Neuronal stem cell (in vitro differentiated cells): ENCODE data around the gene HCN1.

Experiments
- DNase-seq: peaks from one replicate; pipeline ENCODE4 v3.0.0-alpha.2; 2013; ENCODE audit warnings: low spot score
- H2AFZ ChIP-seq: one replicate; pipeline ENCODE4 v1.6.1; 2013; ENCODE audit warnings: mild to moderate bottlenecking, low read length, inconsistent platforms
- H2AK5ac ChIP-seq: 2 replicates; pipeline ENCODE4 v1.6.1; 2013; ENCODE audit warnings: low read depth, mild to moderate bottlenecking, inconsistent platforms, low read length, moderate library complexity, mixed read lengths
- H2BK120ac ChIP-seq: 2 replicates; pipeline ENCODE4 v1.6.1; 2013; ENCODE audit warnings: low read depth, mild to moderate bottlenecking, inconsistent platforms, low read length, moderate library complexity, mixed read lengths
- H2BK12ac ChIP-seq: one replicate; pipeline ENCODE4 v1.6.1; 2013; ENCODE audit warnings: low read length, inconsistent platforms
- H2BK15ac ChIP-seq: 2 replicates; pipeline ENCODE4 v1.6.1; 2013; ENCODE audit warnings: mild to moderate bottlenecking, low read length, inconsistent platforms, mixed read lengths
- H2BK5ac ChIP-seq: one replicate; pipeline ENCODE4 v1.6.1; 2013; ENCODE audit warnings: inconsistent platforms, mild to moderate bottlenecking, low read length, moderate library complexity
- H3K14ac ChIP-seq: one replicate; pipeline ENCODE4 v1.6.1; 2013; ENCODE audit warnings: low read length, inconsistent platforms
- H3K18ac ChIP-seq: 2 replicates; pipeline ENCODE4 v1.6.1; 2013; ENCODE audit warnings: low read length, inconsistent platforms
- H3K23ac ChIP-seq: 2 replicates; pipeline ENCODE4 v1.6.1; 2013; ENCODE audit warnings: low read depth, mild to moderate bottlenecking, mixed read lengths, low read length, inconsistent platforms; ENCODE audit not compliant: poor library complexity
- H3K27ac ChIP-seq: replicated peaks from 3 replicates; pipeline ENCODE4 v1.5.1; 2013; ENCODE audit warnings: low read length, inconsistent platforms
- H3K27me3 ChIP-seq, 3 experiments: 2 replicates each; pipeline ENCODE4 v1.6.1; 2013; ENCODE audit warnings: low read length in 3 of 3, mild to moderate bottlenecking in 2 of 3, inconsistent platforms in 1 of 3, low read depth in 1 of 3, mixed read lengths in 1 of 3, moderate library complexity in 1 of 3; ENCODE audit not compliant: control insufficient read depth in 3 of 3, insufficient read depth in 3 of 3
- H3K36me3 ChIP-seq, 2 donors: replicated peaks in 1 of 2; 2 replicates each; pipeline ENCODE4 v1.6.1; 2013; ENCODE audit warnings: low read length in 2 of 2; ENCODE audit not compliant: control insufficient read depth in 2 of 2, insufficient read depth in 2 of 2
- H3K4ac ChIP-seq: 2 replicates; pipeline ENCODE4 v1.6.1; 2013; ENCODE audit warnings: inconsistent platforms, mild to moderate bottlenecking, low read length, moderate library complexity
- H3K4me1 ChIP-seq, 2 donors: 1 replicate in 1 of 2; 2 replicates in 1 of 2; pipeline ENCODE4 v1.6.1; 2013; ENCODE audit warnings: low read length in 2 of 2, low read depth in 1 of 2; ENCODE audit not compliant: control insufficient read depth in 2 of 2, insufficient read depth in 1 of 2
- H3K4me2 ChIP-seq: one replicate; pipeline ENCODE4 v1.6.1; 2013; ENCODE audit warnings: mild to moderate bottlenecking, low read length, inconsistent platforms; ENCODE audit not compliant: insufficient read depth, poor library complexity, severe bottlenecking
- H3K4me3 ChIP-seq, 2 donors: 2 replicates each; pipeline ENCODE4 v1.5.1; 2013; ENCODE audit warnings: low read length in 2 of 2, mild to moderate bottlenecking in 2 of 2, inconsistent platforms in 1 of 2, moderate library complexity in 1 of 2
- H3K79me1 ChIP-seq: one replicate; pipeline ENCODE4 v1.6.1; 2013; ENCODE audit warnings: low read depth, mild to moderate bottlenecking, inconsistent platforms, low read length, moderate library complexity
- H3K9ac ChIP-seq: one replicate; pipeline ENCODE4 v1.6.1; 2013; ENCODE audit warnings: mild to moderate bottlenecking, low read depth, low read length, inconsistent platforms; ENCODE audit not compliant: poor library complexity
- H3K9me3 ChIP-seq, 2 donors: replicated peaks in 1 of 2; 2 replicates each; pipeline versions ENCODE3 to v1.6.1; 2013; ENCODE audit warnings: low read length in 2 of 2, mild to moderate bottlenecking in 2 of 2, inconsistent platforms in 1 of 2, low read depth in 1 of 2, mixed read lengths in 1 of 2, moderate library complexity in 1 of 2; ENCODE audit not compliant: control insufficient read depth in 2 of 2, insufficient read depth in 1 of 2
- H4K8ac ChIP-seq: one replicate; pipeline ENCODE4 v1.6.1; 2013; ENCODE audit warnings: low read depth, mild to moderate bottlenecking, inconsistent platforms, low read length, moderate library complexity
- H4K91ac ChIP-seq: one replicate; pipeline ENCODE4 v1.6.1; 2013; ENCODE audit warnings: low read length, low read depth, mild to moderate bottlenecking, inconsistent platforms; ENCODE audit not compliant: poor library complexity
- WGBS, 2 donors: extraction: QIAGEN DNeasy Blood & Tissue Kit; methylation state at CpG; one replicate each; pipeline ENCODE4 v1.1.7; 2013; ENCODE audit warnings: missing lambda C conversion rate in 2 of 2, mixed read lengths in 1 of 2; ENCODE audit not compliant: insufficient read length in 2 of 2, insufficient replicate concordance in 1 of 2; ENCODE audit errors: extremely low coverage in 2 of 2; 5-methylcytosine and 5-hydroxymethylcytosine counted together

The HCN1 gene

DNA sequence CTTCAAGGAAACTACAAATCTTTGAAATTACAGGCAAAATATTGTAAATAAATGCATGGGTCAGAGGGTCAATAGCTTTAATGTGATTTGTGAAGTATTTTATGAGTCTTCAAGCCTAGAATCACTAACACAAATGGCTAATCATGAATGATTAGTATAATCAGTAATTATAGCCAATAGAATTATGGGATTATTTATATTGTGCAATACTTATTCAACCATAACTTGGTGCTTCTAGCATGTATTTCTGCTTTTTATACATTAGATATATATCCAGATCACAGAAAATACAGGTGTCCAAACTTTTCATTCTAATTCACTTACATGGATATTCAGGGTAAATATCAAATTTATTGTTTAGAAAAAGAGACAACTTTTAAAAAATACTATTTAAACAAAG lies 12.1 kb downstream of the HCN1 start:
- no peak overlapping the region for H2BK12ac ChIP-seq
- H3K4me1 ChIP-seq = no peaks in the 10 kb centered on the region
- no peak overlapping the region for H3K4ac ChIP-seq

DNA sequence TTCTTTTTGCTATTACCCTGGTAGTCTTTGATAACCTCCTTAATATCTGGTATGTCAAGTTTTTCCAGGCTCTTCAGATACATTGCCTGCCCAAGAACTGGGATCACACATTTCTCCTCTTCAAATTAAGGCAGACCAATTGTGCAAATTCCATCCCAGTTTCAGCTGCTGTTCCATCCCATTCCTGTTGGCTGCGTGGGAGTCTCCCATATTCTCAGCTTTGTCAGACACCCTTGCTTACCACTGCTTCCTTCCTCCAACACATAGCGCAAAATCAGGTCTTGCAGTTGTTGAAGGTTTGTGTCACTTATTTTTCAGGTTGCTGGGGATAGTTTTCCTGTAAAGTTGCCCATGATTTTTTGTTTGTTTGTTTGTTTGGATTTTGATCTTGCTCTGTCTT lies 15.2 kb downstream of the HCN1 start:
- Histone ChIP-seq H3K36me3 (no peaks in the 10 kb centered on the region), H2BK5ac (no peak overlapping the region), H2AFZ (no peak overlapping the region), H3K4me1 (no peaks in the 10 kb centered on the region), H2BK120ac (no peak overlapping the region), H2BK15ac (no peak overlapping the region), H4K91ac (no peak overlapping the region), H3K9me3 (no peaks in the 10 kb centered on the region), H3K27me3 (no peaks in the 10 kb centered on the region), H3K9ac (no peak overlapping the region), H4K8ac (no peak overlapping the region), H3K4me2 (no peak overlapping the region), H3K14ac (no peak overlapping the region), H3K79me1 (no peaks in the 10 kb centered on the region), H3K27ac (no peak overlapping the region), H3K4ac (no peak overlapping the region), H2AK5ac (no peak overlapping the region), H2BK12ac (no peak overlapping the region), H3K18ac (no peak overlapping the region), H3K23ac (no peak overlapping the region), H3K4me3 (no peak overlapping the region)
- no CpG with 5 or more reads among the region's 2 CpGs for WGBS, 2 donors
- no peak for DNase-seq

More for the DNA sequence above, 12.1 kb downstream of the HCN1 start:
- H4K8ac ChIP-seq = no peak overlapping the region
- H3K14ac ChIP-seq = no peak overlapping the region
- H4K91ac ChIP-seq = no peak overlapping the region
- H3K4me3 ChIP-seq = no peak overlapping the region
- H2BK5ac ChIP-seq = no peak overlapping the region
- no peak overlapping the region for H3K4me2 ChIP-seq
- no peaks in the 10 kb centered on the region for H3K36me3 ChIP-seq
- no peak overlapping the region for H2BK120ac ChIP-seq
- no peak overlapping the region for H3K9ac ChIP-seq
- no peak overlapping the region for H2BK15ac ChIP-seq
- no peaks in the 10 kb centered on the region for H3K27me3 ChIP-seq
- H2AK5ac ChIP-seq = no peak overlapping the region
- no peak overlapping the region for H3K18ac ChIP-seq
- no peak overlapping the region for H2AFZ ChIP-seq
- H3K9me3 ChIP-seq = no peaks in the 10 kb centered on the region
- no peak for DNase-seq
- H3K23ac ChIP-seq = no peak overlapping the region
- H3K27ac ChIP-seq = no peak overlapping the region
- H3K79me1 ChIP-seq = no peaks in the 10 kb centered on the region

DNA sequence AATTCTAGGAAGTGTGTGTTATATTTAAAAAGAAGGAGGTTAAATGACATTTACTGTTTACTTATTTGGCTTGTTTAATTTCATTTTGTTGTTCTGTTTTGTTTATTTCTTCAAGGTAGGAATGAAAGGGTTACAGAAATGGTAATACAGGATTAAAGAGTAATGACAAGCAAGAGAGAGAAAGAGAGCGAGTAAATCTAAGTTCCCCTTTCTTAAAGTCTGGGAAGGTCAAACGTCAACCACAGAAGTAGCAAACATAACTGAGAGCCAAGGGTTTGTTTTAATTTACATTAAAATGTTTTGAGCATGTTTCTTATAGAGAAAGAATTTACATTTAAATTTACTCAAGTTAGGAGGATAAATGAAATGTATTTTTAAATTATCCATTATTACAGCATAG lies 18.7 kb downstream of the HCN1 start:
- H3K23ac ChIP-seq = no peak overlapping the region
- no peak overlapping the region for H3K18ac ChIP-seq
- no peak overlapping the region for H2AK5ac ChIP-seq
- no peak for DNase-seq
- H2AFZ ChIP-seq = no peak overlapping the region
- H3K4ac ChIP-seq = no peak overlapping the region
- H3K9ac ChIP-seq = no peak overlapping the region
- H2BK15ac ChIP-seq = no peak overlapping the region
- H3K14ac ChIP-seq = no peak overlapping the region
- H2BK120ac ChIP-seq = no peak overlapping the region
- H3K9me3 ChIP-seq = no peaks in the 10 kb centered on the region
- no peak overlapping the region for H3K27ac ChIP-seq
- no peak overlapping the region for H3K4me2 ChIP-seq
- H3K4me3 ChIP-seq = no peak overlapping the region
- no peak overlapping the region for H2BK12ac ChIP-seq
- no peak overlapping the region for H4K91ac ChIP-seq
- H3K79me1 ChIP-seq = no peaks in the 10 kb centered on the region
- no peak overlapping the region for H4K8ac ChIP-seq
- no CpG with 5 or more reads among the region's 2 CpGs for WGBS, 2 donors
- H3K36me3 ChIP-seq = no peaks in the 10 kb centered on the region
- no peaks in the 10 kb centered on the region for H3K27me3 ChIP-seq
- H2BK5ac ChIP-seq = no peak overlapping the region
- H3K4me1 ChIP-seq = no peaks in the 10 kb centered on the region

DNA sequence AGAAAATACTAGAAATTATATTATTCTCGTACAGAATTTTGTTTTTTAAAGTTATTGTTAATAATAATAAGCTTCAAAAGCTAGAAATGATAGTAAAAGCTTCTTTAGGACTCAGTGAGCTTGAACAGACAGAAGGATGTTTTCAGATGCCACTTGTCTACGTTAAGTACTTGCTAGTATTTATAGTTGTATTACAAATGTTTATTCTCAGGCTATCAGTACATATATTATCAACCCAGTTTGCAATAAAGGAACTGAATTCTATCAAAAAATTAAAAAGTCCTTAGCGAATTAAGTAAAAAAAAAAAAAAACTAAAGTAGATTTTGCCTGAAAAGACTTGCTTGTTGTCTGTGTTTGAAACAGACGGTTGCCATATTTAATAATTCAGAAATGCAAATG lies 23.9 kb downstream of the HCN1 start:
- Histone ChIP-seq H3K9me3 (no peaks in the 10 kb centered on the region), H3K4me1 (no peaks in the 10 kb centered on the region), H3K27ac (no peak overlapping the region), H2AK5ac (no peak overlapping the region), H3K4me2 (no peak overlapping the region), H2BK15ac (no peak overlapping the region), H2AFZ (no peak overlapping the region), H3K18ac (no peak overlapping the region), H3K27me3 (no peaks in the 10 kb centered on the region), H3K36me3 (no peaks in the 10 kb centered on the region), H4K91ac (no peak overlapping the region), H3K4me3 (no peak overlapping the region), H3K14ac (no peak overlapping the region), H2BK5ac (no peak overlapping the region), H2BK12ac (no peak overlapping the region), H3K9ac (no peak overlapping the region), H2BK120ac (no peak overlapping the region), H3K23ac (no peak overlapping the region), H4K8ac (no peak overlapping the region), H3K4ac (no peak overlapping the region), H3K79me1 (no peaks in the 10 kb centered on the region)
- WGBS, 2 donors = no CpG with 5 or more reads among the region's 4 CpGs
- DNase-seq = no peak
